Heart left ventricle (tissue), 16 donors: ENCODE data around the gene RCCD1. TPM values are rescaled to one million over a fixed set of nuclear protein-coding genes. Genes with fewer than 3 reads are reported as not detected.

Source experiments
- ATAC-seq, 4 donors: fragments of 200-7000 bp; cut with Tn5 transposase; one replicate each; pipeline ENCODE4 v1.9.1; 2020 to 2022; ENCODE audit warnings: moderate library complexity in 4 of 4, mild to moderate bottlenecking in 3 of 4, moderate number of reproducible peaks in 1 of 4
- DNase-seq, 5 donors: peaks; one replicate each; pipeline ENCODE4 v3.0.0-alpha.2; 2020
- H3K27ac ChIP-seq, 12 donors: fragments of 200-600 bp; sonication (generic) in 4 of 12; one replicate each; pipeline versions ENCODE4 v1.5.0 to v1.8.0; 2016 to 2022; ENCODE audit warnings: mild to moderate bottlenecking in 2 of 12
- H3K27me3 ChIP-seq, 9 donors: fragments of 200-600 bp; sonication (generic) in 2 of 9; one replicate each; pipeline versions ENCODE4 v1.5.1 to v1.8.0; 2016 to 2022; ENCODE audit warnings: mild to moderate bottlenecking in 3 of 9
- H3K36me3 ChIP-seq, 9 donors: fragments of 200-600 bp; sonication (generic) in 2 of 9; one replicate each; pipeline versions ENCODE4 v1.5.0 to v1.8.0; 2018 to 2022; ENCODE audit warnings: mild to moderate bottlenecking in 2 of 9
- H3K4me1 ChIP-seq, 12 donors: fragments of 200-600 bp; sonication (generic) in 4 of 12; one replicate each; pipeline versions ENCODE4 v1.5.0 to v1.8.0; 2016 to 2022; ENCODE audit warnings: mild to moderate bottlenecking in 3 of 12
- H3K4me3 ChIP-seq, 12 donors: fragments of 200-600 bp; sonication (generic) in 4 of 12; one replicate each; pipeline versions ENCODE4 v1.5.0 to v1.8.0; 2017 to 2022; ENCODE audit warnings: mild to moderate bottlenecking in 9 of 12, moderate library complexity in 4 of 12
- H3K9me3 ChIP-seq, 12 donors: fragments of 200-600 bp; sonication (generic) in 4 of 12; one replicate each; pipeline versions ENCODE4 v1.5.0 to v1.8.0; 2016 to 2022; ENCODE audit warnings: mild to moderate bottlenecking in 1 of 12
- POLR2A ChIP-seq, 2 donors: fragments of 450-650 bp; IDR thresholded peaks; one replicate each; pipeline ENCODE4 v1.6.1; 2017; ENCODE audit warnings: antibody characterized with exemption in 2 of 2, mild to moderate bottlenecking in 2 of 2, moderate library complexity in 2 of 2
- WGBS, 4 donors: extraction: QIAGEN DNeasy Blood & Tissue Kit in 2 of 4; methylation state at CpG; one replicate each; pipeline versions ENCODE4 v1.1.5 to v1.1.7; 2013 to 2018; 5-methylcytosine and 5-hydroxymethylcytosine counted together
- intact Hi-C, 10 donors: fragments of 100-400 bp; cut with DNase I; formaldehyde crosslinking; loops; one replicate each; pipeline versions ENCODE4 v1.11.1 to v1.14.2; 2022
- polyA plus RNA-seq, 2 donors: library from polyadenylated mRNA; stranded (reverse); fragments of 200-250 nt; gene quantifications; one replicate each; pipeline ENCODE4 v1.2.3, GENCODE V29; 2013
- total RNA-seq, 9 donors: library from RNA; depleted of rRNA in 2 of 9; stranded (reverse); fragments of >200 nt in 2 of 9; fragmentation: NEBNext Ultra II Directional in 3 of 9; extraction: Animal tissue kit (Norgen Biotek cat#: 25700) in 3 of 9; gene quantifications; one replicate each; pipeline versions ENCODE4 v1.1.0 to v1.2.4, GENCODE V29; 2016 to 2023
- TF ChIP-seq, protein P1 (sequence below), 12 donors: fragments of 200-600 bp; sonication (generic) in 4 of 12; IDR thresholded peaks; one replicate each; pipeline versions ENCODE4 v1.5.0 to v1.8.0; 2018 to 2022; ENCODE audit warnings: antibody characterized with exemption in 12 of 12, mild to moderate bottlenecking in 5 of 12
- donor health status: ischemic (EF 13 %, LVEDD 7.1; RV severe dilation, severe dysfunction).
- donor health status: healthy with polysubstance abuse.
- donor health status: DM: no; HTN: yes; CAD: no.
- donor health status: DM: no; HTN: no; CAD: no.
- donor health status: ischemic (EF 25% LVEDD 6.9; RV normal size, moderate dysfunction).
- donor health status: ischemic (EF 25% LVEDD 5.7; RV mildly dilated, moderate dysfunction).
- donor health status: healthy.
- donor health status: DM: yes; HTN: yes; CAD: no.
- donor health status: ischemic (EF 35%, LVEDD 5.7; RV mildly dilated, moderate dysfunction).
- donor health status: nonischemic (EF 11% LVEDD 7.7; RV severe dilation, severe dysfunction).
- donor health status: DM: yes; HTN: yes; CAD: no.
- donor health status: PGD.
- donor health status: ischemic (EF 29% LVEDD 5.4; RV normal size, mild dysfunction).
- donor health status: nonischemic (EF 23%, LVEDD 6.1; RV moderate dilation, normal function).

RCCD1 gene
- total and polyA plus RNA-seq, 11 donors = 5.4 to 11.1 (median 6.9) TPM

DNA sequence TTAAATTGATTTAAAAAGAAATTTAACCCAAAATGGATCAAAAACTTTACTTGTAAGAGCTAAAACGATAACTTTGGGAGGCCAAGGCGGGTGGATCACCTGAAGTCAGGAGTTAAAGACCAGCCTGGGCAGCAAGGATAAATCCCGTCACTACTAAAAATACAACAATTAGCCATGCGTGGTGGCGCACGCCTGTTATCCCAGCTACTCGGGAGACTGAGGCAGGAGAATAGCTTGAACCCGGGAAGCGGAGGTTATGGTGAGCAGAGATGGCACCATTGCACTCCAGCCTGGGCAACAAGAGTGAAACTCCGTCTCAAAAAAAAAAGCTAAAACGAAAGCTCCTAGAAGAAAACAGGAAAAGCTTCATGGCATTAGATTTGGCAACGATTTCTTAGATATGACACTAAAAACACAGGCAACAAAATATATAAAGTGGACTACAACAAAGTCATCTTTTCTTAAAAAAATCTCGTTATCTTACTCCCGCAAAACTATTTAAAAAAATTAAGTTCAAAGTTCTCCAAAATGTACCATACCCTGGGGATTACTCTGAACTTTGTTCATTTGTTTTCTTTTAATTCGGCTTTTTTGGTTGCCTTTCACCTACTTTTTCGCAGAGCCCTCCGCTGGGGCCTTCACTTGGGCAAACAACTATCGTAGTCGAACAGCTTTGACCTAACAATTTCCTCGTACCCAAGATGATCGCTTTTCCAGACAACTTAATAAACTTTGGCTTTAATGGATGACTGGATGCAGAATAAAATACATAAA is 25.3 kb upstream of the RCCD1 start:
- no peak for ATAC-seq

DNA sequence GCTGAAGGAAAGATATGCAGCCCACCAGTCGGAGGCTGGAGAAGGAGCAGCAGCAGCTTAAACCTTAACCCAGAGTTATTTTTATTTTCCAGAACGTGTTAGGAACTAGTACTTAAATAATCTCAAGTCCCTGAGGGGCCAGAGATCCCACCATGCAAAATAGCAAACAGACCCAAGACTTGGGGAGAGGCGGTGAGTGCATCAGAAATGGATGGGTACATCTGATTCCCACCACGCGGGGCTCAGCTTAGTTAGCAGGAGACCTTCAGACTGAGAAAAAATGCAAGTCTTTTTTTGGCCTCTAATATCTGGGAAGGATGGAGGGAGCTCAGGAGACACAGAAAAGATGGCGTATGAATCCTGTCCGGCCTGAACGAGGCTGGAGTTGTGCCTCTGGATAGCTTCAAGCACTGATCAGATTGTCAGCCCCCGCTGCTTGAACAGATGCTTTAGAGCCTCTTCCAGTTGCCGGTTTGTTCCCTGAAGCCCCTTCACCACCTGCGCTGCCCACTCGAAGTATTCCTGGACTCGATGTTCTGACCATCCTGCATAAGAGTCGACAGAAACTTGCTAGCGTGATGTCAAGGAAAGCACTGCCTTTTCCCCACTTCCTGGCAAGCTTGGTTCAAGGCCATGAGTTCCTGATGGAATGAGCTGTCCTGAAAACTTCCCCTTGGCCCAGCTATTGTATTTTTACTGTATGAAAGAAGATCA is 23.7 kb upstream of the RCCD1 start:
- Histone ChIP-seq H3K4me1 (peaks cover 11 to 57% (median 41%) of the 10 kb centered on the region in 12 donors), H3K4me3 (peak overlapping the region in 10 of 12 donors; percentile 53 to 95 (median 82)), H3K27me3 (no peaks in the 10 kb centered on the region), H3K27ac (peak overlapping the region; percentile 89 to 97 (median 96)), H3K36me3 (no peaks in the 10 kb centered on the region), H3K9me3 (no peaks in the 10 kb centered on the region)
- intact Hi-C loops = loop anchor here in 5 of 10 donors (2.0 to 5.0 kb wide), 4 partner anchors 28 to 284 kb away; partner anchors contain the start of gene MAN2A2 (in 3 of the 5)
- TF ChIP-seq, protein P1, sequence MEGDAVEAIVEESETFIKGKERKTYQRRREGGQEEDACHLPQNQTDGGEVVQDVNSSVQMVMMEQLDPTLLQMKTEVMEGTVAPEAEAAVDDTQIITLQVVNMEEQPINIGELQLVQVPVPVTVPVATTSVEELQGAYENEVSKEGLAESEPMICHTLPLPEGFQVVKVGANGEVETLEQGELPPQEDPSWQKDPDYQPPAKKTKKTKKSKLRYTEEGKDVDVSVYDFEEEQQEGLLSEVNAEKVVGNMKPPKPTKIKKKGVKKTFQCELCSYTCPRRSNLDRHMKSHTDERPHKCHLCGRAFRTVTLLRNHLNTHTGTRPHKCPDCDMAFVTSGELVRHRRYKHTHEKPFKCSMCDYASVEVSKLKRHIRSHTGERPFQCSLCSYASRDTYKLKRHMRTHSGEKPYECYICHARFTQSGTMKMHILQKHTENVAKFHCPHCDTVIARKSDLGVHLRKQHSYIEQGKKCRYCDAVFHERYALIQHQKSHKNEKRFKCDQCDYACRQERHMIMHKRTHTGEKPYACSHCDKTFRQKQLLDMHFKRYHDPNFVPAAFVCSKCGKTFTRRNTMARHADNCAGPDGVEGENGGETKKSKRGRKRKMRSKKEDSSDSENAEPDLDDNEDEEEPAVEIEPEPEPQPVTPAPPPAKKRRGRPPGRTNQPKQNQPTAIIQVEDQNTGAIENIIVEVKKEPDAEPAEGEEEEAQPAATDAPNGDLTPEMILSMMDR (IDR thresholded peaks at IDR 0.05) = no peak
- TF ChIP-seq POLR2A (IDR thresholded peaks at IDR 0.05) = no peak
- DNase-seq = no peak
- 49 to 61% (median 55%) methylated on average over 15 of the region's 15 CpGs for WGBS, 4 donors
- ATAC-seq = no peak

More for the DNA sequence above, 25.3 kb upstream of the RCCD1 start:
- intact Hi-C loops = loop anchor here in 5 of 10 donors (2.0 to 5.0 kb wide), 4 partner anchors 27 to 282 kb away; partner anchors contain the start of gene MAN2A2 (in 3 of the 5)
- 53 to 58% (median 57%) methylated on average over 21 of the region's 21 CpGs for WGBS, 4 donors
- no peaks in the 10 kb centered on the region for H3K27me3 ChIP-seq
- peak overlapping the region; percentile 89 to 97 (median 96) for H3K27ac ChIP-seq
- H3K9me3 ChIP-seq = no peaks in the 10 kb centered on the region
- no peaks in the 10 kb centered on the region for H3K36me3 ChIP-seq
- peak overlapping the region; percentile 52 to 95 (median 66) for H3K4me3 ChIP-seq
- DNase-seq = no peak
- TF ChIP-seq, protein P1 (IDR thresholded peaks at IDR 0.05) = no peak
- TF ChIP-seq POLR2A (IDR thresholded peaks at IDR 0.05) = no peak
- peaks cover 8 to 47% (median 31%) of the 10 kb centered on the region in 12 donors for H3K4me1 ChIP-seq

DNA sequence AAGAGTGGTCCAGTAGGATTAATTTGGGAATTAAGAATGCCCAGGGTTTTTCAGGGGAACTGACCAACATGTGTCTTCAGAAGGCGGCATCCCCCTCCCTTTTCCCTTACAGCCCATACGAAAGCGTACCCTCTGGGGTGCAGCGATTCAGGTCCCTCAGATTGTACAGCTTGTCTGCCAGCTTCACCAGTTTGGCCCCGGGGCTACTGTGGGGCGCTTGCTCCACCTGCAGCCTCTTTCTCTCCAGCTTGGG is 23.2 kb upstream of the RCCD1 start:
- Histone ChIP-seq H3K4me1 (peaks cover 11 to 62% (median 44%) of the 10 kb centered on the region in 12 donors), H3K4me3 (peak overlapping the region in 10 of 12 donors; percentile 73 to 95 (median 89)), H3K36me3 (peaks cover 0 to 1% (median 0%) of the 10 kb centered on the region in 9 donors), H3K27me3 (no peaks in the 10 kb centered on the region), H3K9me3 (no peaks in the 10 kb centered on the region), H3K27ac (peak overlapping the region; percentile 89 to 97 (median 96))
- ATAC-seq (no peak), DNase-seq (no peak)
- intact Hi-C loops = loop anchor here in 5 of 10 donors (2.0 to 5.0 kb wide), 4 partner anchors 29 to 284 kb away; partner anchors contain the start of gene MAN2A2 (in 3 of the 5)
- 23 to 38% (median 34%) methylated on average over 6 of the region's 6 CpGs for WGBS, 4 donors
- TF ChIP-seq, protein P1 (IDR thresholded peaks at IDR 0.05) = peak in 2 of 12 donors; percentile 24 to 35
- no peak for TF ChIP-seq POLR2A (IDR thresholded peaks at IDR 0.05)
